MCF 10A (cell line): Measurements from ENCODE around the gene MIEF2. TPM values are rescaled to one million over a fixed set of nuclear protein-coding genes. Genes with fewer than 3 reads are reported as not detected.
A peak's percentile ranks its signal among the peaks of the same experiment; 100 is the strongest.

Experiments
- BruUV-seq: library from RNA; stranded (reverse); fragments of 400-500 nt; replicated peaks from 2 replicates; lab custom pipeline; 2021; lab: Mats Ljungman, UMichigan
- CTCF ChIA-PET: fragments of 300-600 bp; sonication (Branson Sonifier 250); formaldehyde crosslinking; extraction: SDS; loops from one replicate; lab custom pipeline; 2021; ENCODE audit warnings: antibody characterized with exemption, inconsistent platforms; lab: Yijun Ruan, JAX
- POLR2A ChIA-PET: fragments of 300-600, 350-650 bp; sonication (Branson Sonifier 250); formaldehyde crosslinking; extraction: SDS; loops from one replicate; lab custom pipeline; 2020; ENCODE audit warnings: antibody characterized with exemption, inconsistent platforms; lab: Yijun Ruan, JAX
- DNase-seq: peaks from one replicate; pipeline ENCODE4 v3.0.0-alpha.2; 2018; ENCODE audit not compliant: unreplicated experiment
- H3K27ac Mint-ChIP-seq: one replicate; pipeline ENCODE4 v1.8.0; 2022; ENCODE audit warnings: mild to moderate bottlenecking, low read depth, mixed read lengths; ENCODE audit not compliant: unreplicated experiment
- H3K27me3 Mint-ChIP-seq: one replicate; pipeline ENCODE4 v1.8.0; 2022; ENCODE audit warnings: mixed read lengths; ENCODE audit not compliant: insufficient read depth, unreplicated experiment
- H3K36me3 Mint-ChIP-seq: one replicate; pipeline ENCODE4 v1.8.0; 2022; ENCODE audit warnings: mild to moderate bottlenecking, moderate library complexity, mixed read lengths; ENCODE audit not compliant: insufficient read depth, unreplicated experiment
- H3K4me1 Mint-ChIP-seq: one replicate; pipeline ENCODE4 v1.8.0; 2022; ENCODE audit warnings: mixed read lengths; ENCODE audit not compliant: insufficient read depth, unreplicated experiment
- H3K4me3 Mint-ChIP-seq: one replicate; pipeline ENCODE4 v1.8.0; 2022; ENCODE audit warnings: mild to moderate bottlenecking, moderate library complexity, mixed read lengths; ENCODE audit not compliant: unreplicated experiment
- H3K9me3 Mint-ChIP-seq: one replicate; pipeline ENCODE4 v1.8.0; 2022; ENCODE audit warnings: mixed read lengths; ENCODE audit not compliant: unreplicated experiment
- CTCF ChIP-seq: fragments of 200-600 bp; IDR thresholded peaks from one replicate; pipeline ENCODE4 v1.8.0; 2022; ENCODE audit warnings: antibody characterized with exemption, mild to moderate bottlenecking; ENCODE audit not compliant: unreplicated experiment
- intact Hi-C: fragments of 100-400 bp; cut with micrococcal nuclease; formaldehyde crosslinking; loops from 2 replicates; pipeline ENCODE4 v1.14.1; 2022
- total RNA-seq: library from RNA; stranded (reverse); gene quantifications from 2 replicates; pipeline ENCODE4 v1.2.3, GENCODE V29; 2022

The MIEF2 gene
- total RNA-seq, 1 experiment from 2014 or later: 12.1 TPM

GRCh38 chr17:18254888-18255649 lies 5.4 kb upstream of the MIEF2 start:
- BruUV-seq: no TSS peak
- ChIA-PET POLR2A (interaction anchor here (3.0 kb wide), 1 partner anchor 19 kb away, joined by 13 read pairs; no protein-coding TSS in a partner anchor), CTCF (interaction anchor here (0.5 to 0.8 kb wide), 4 partner anchors 19 to 963 kb away, joined by 3 to 4 read pairs (median 3); no protein-coding TSS in a partner anchor)
- Mint-ChIP-seq H3K27me3 (no peaks in the 10 kb centered on the region), H3K4me1 (peaks cover 5% of the 10 kb centered on the region), H3K9me3 (no peaks in the 10 kb centered on the region), H3K27ac (no peak overlapping the region), H3K36me3 (peaks cover 70% of the 10 kb centered on the region), H3K4me3 (no peak overlapping the region)
- intact Hi-C loops: no loop called here
- no peak for TF ChIP-seq CTCF
- DNase-seq: no peak

- POLR2A ChIA-PET: interaction anchor here (1.4 to 3.0 kb wide), 2 partner anchors 20 to 68 kb away, joined by 3 to 13 read pairs; no protein-coding TSS in a partner anchor
- intact Hi-C loops: no loop called here
- H3K27ac Mint-ChIP-seq: no peak overlapping the region
Measured at GRCh38 chr17:18256351-18256750, 4.1 kb upstream of the MIEF2 start.

GRCh38 chr17:18256776-18257175 lies 3.7 kb upstream of the MIEF2 start:
- peaks cover 57% of the 10 kb centered on the region for H3K36me3 Mint-ChIP-seq
- H3K4me1 Mint-ChIP-seq: peaks cover 8% of the 10 kb centered on the region

More at GRCh38 chr17:18256351-18256750, 4.1 kb upstream of the MIEF2 start:
- Mint-ChIP-seq H3K27me3 (no peaks in the 10 kb centered on the region), H3K9me3 (no peaks in the 10 kb centered on the region), H3K36me3 (peaks cover 57% of the 10 kb centered on the region), H3K4me1 (peaks cover 5% of the 10 kb centered on the region), H3K4me3 (peak overlapping the region; percentile 91)
- no peak for DNase-seq
- no TSS peak for BruUV-seq
- CTCF ChIA-PET: interaction anchor here (0.8 to 1.7 kb wide), 4 partner anchors 9 to 37 kb away, joined by 3 to 7 read pairs (median 4); no protein-coding TSS in a partner anchor
- TF ChIP-seq CTCF: no peak

More at GRCh38 chr17:18256776-18257175, 3.7 kb upstream of the MIEF2 start:
- POLR2A ChIA-PET: interaction anchor here (1.2 to 3.0 kb wide), 5 partner anchors 20 to 73 kb away, joined by 3 to 13 read pairs (median 6); partner anchors contain the start of genes ALKBH5, SMCR8 and TOP3A
- CTCF ChIA-PET: interaction anchor here (0.7 to 1.7 kb wide), 8 partner anchors 8 to 71 kb away, joined by 3 to 7 read pairs (median 4); no protein-coding TSS in a partner anchor
- Mint-ChIP-seq H3K9me3 (no peaks in the 10 kb centered on the region), H3K27me3 (no peaks in the 10 kb centered on the region), H3K4me3 (peak overlapping the region; percentile 91), H3K27ac (peak overlapping the region; percentile 73)
- intact Hi-C loops: no loop called here
- no TSS peak for BruUV-seq
- DNase-seq: no peak
- TF ChIP-seq CTCF: no peak
